Subcutaneous preadipocyte (primary cell): ENCODE measurements around the gene LRPPRC. TPM values are rescaled to one million over a fixed set of nuclear protein-coding genes. Genes with fewer than 3 reads are reported as not detected.

Experiments
- small RNA-seq: library from RNA; depleted of rRNA; stranded (forward); fragments of <200 nt; gene quantifications from one replicate; pipeline ENCODE3, GENCODE V24; 2012
- total RNA-seq: library from RNA; depleted of rRNA; stranded (reverse); fragments of >200 nt; gene quantifications from 2 replicates; pipeline ENCODE4 v1.2.3, GENCODE V29; 2012

The LRPPRC gene
- total RNA-seq, result 79.0 and 103 TPM in 2 replicates

DNA sequence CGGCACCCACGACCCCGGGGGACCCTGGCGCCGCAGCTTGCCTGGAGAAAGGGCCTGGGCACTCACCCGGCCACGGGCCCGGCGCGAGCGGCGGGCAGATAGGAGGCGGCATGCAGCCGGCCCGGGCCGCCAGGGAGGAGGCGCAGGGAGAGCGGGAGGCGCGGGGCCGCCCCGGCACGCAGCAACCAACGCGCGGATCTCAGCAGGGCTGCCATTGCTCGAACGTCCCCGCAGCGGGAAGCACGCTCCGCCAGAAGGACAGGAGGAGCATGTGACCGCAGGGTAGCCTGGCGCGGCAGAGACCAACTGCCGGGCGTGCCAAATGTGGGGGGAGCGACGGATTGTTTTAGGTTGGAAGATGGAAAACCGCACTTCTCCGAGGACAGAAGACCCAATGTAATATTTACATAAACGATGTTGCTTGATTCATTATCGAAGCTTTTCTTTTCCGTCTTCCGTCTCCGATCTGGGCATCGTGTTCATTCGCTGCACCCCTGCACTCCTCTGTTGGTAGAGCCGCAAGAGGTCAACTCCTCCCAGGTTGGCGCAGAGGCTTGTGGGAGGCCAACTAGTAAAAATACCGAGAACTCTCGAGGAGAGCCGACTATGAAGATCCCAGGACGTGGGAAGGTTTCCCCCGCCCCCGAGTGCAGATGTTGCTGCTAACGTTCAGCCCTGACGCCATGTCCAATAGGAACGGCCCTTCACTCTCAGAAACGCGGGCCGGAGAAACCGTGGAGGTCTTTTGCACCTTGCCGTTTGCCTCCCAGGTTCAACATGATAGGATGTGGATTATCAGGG is at the start of gene LRPPRC:
TSS of gene LRPPRC (minus strand) at position 257 of the 801 bp plus-strand sequence. CDS start at position 215, 42 bp downstream.

DNA sequence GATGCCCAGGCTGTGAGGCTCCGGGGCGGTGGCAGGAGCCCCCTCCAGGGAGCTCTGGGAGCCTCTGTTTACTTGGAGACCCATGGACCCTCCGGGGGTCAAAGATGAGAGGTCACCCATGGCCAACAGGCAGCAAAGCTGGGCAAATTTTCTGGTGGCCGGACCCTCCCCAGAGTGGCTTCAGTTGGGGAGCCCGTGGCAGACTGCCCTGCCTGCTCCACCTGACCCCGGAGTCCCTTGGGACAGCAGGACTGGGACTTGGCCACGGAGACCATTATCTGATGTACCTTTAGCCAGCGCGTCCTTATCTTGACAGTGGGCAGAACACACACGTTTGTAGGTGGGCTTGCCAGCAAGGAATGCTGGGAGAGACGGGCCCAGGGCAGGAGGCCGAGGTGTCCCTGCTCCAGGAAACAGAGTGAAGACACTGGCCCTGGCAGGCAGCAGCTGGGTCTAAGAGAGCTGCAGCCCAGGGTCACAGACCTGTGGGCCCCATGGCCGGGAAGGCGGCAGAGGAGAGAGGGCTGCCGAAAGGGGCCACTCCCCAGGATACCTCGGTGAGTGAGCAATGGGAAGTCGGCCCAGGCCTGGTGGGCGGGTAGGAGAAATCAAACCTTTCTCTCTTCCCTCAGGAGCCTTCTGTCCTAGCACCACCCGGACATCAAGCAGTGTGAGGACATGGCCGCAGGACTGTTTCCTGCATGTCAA is 157.1 kb downstream of the LRPPRC start, which contains the start of the genes ABCG5 and ABCG8:
TSS of gene ABCG5 (minus strand) at position 280 of the 708 bp plus-strand sequence. CDS start at position 120, 160 bp downstream.
TSS of gene ABCG8 (plus strand) at position 412 of the 708 bp plus-strand sequence. CDS start at position 495, 83 bp downstream.

Small RNA genes within 50 kb of the gene (small RNA-seq; reads per million reads assigned to genes)
- gene RN7SL455P (not detected), gene RNU6-1048P (not detected)

Other genes starting within 250 kb of the LRPPRC start
- 15.4 and 19.0 TPM in 2 replicates for gene DYNC2LI1, start 221.9 kb downstream of the LRPPRC start, total RNA-seq
- not detected in 2 replicates for gene ABCG5, start 157.2 kb downstream of the LRPPRC start, total RNA-seq
- gene ABCG8, start 157.0 kb downstream of the LRPPRC start, total RNA-seq, result not detected in 2 replicates
- gene PPM1B, start 172.9 kb upstream of the LRPPRC start, total RNA-seq, result 13.6 and 17.4 TPM in 2 replicates